Cardiac muscle cell (in vitro differentiated cells and primary cell): ENCODE data around the gene C19orf53. TPM values are rescaled to one million over a fixed set of nuclear protein-coding genes. Genes with fewer than 3 reads are reported as not detected.

Experiments
- DNase-seq, 2 donors: peaks; one replicate each; pipeline versions ENCODE4 v3.0.0 to v3.0.0-alpha.2; 2010 to 2017; ENCODE audit warnings: low read depth in 1 of 2, low spot score in 1 of 2
- H3K27ac ChIP-seq: fragments of 200-600 bp; sonication (generic); 2 replicates; pipeline ENCODE4 v1.5.1; 2016
- H3K27me3 ChIP-seq: fragments of 200-600 bp; sonication (generic); 2 replicates; pipeline ENCODE4 v1.6.0; 2016; ENCODE audit warnings: control low read depth
- H3K36me3 ChIP-seq: fragments of 200-600 bp; sonication (generic); 2 replicates; pipeline ENCODE4 v1.5.1; 2016; ENCODE audit warnings: control low read depth
- H3K4me1 ChIP-seq: fragments of 200-600 bp; sonication (generic); 2 replicates; pipeline ENCODE4 v1.8.1; 2017; ENCODE audit warnings: low read depth, mild to moderate bottlenecking, mixed run types
- H3K4me3 ChIP-seq: fragments of 200-600 bp; sonication (generic); 2 replicates; pipeline ENCODE4 v1.5.1; 2016; ENCODE audit warnings: mild to moderate bottlenecking
- H3K9me3 ChIP-seq: fragments of 200-600 bp; sonication (generic); 2 replicates; pipeline ENCODE4 v1.5.1; 2017; ENCODE audit warnings: low read depth, mild to moderate bottlenecking, control low read depth
- CTCF ChIP-seq: IDR thresholded peaks from 2 replicates; pipeline ENCODE4 v1.5.1; 2012; ENCODE audit warnings: low read depth, mild to moderate bottlenecking, low read length
- polyA plus RNA-seq: library from polyadenylated mRNA; unstranded; fragments of >200 nt; fragmentation: Nextera tagmentation; extraction: Ambion mirVana; gene quantifications from 2 replicates; pipeline ENCODE4 v1.2.1, GENCODE V29; 2016
- total RNA-seq: library from RNA; depleted of rRNA; stranded (reverse); fragments of >200 nt; gene quantifications from 2 replicates; pipeline ENCODE4 v1.2.3, GENCODE V29; 2016

Gene C19orf53
- total and polyA plus RNA-seq, 2 experiments from 2014 or later = 242 to 276 TPM

- no peak for TF ChIP-seq CTCF
- no peak overlapping the region for H3K4me3 ChIP-seq
- H3K4me1 ChIP-seq = no peaks in the 10 kb centered on the region
- H3K9me3 ChIP-seq = no peaks in the 10 kb centered on the region
- no peaks in the 10 kb centered on the region for H3K27me3 ChIP-seq
- DNase-seq = no peak
- H3K27ac ChIP-seq = no peak overlapping the region
- H3K36me3 ChIP-seq = peaks cover 7% of the 10 kb centered on the region
Measured at GRCh38 chr19:13819238-13819637, 45.0 kb downstream of the C19orf53 start.

- no peak for DNase-seq
- Histone ChIP-seq H3K36me3 (peaks cover 9% of the 10 kb centered on the region), H3K4me1 (no peaks in the 10 kb centered on the region), H3K27ac (no peak overlapping the region), H3K27me3 (no peaks in the 10 kb centered on the region), H3K9me3 (no peaks in the 10 kb centered on the region), H3K4me3 (no peak overlapping the region)
- no peak for TF ChIP-seq CTCF
Measured at GRCh38 chr19:13821292-13821691, 47.0 kb downstream of the C19orf53 start.

GRCh38 chr19:13823256-13823655, 49.0 kb downstream of the C19orf53 start:
- no peaks in the 10 kb centered on the region for H3K4me1 ChIP-seq
- H3K36me3 ChIP-seq = peaks cover 9% of the 10 kb centered on the region
- no peak overlapping the region for H3K4me3 ChIP-seq
- no peak for TF ChIP-seq CTCF
- DNase-seq = no peak
- no peaks in the 10 kb centered on the region for H3K9me3 ChIP-seq
- H3K27ac ChIP-seq = no peak overlapping the region
- H3K27me3 ChIP-seq = no peaks in the 10 kb centered on the region

- Histone ChIP-seq H3K9me3 (no peaks in the 10 kb centered on the region), H3K27me3 (no peaks in the 10 kb centered on the region), H3K27ac (no peak overlapping the region), H3K4me1 (no peaks in the 10 kb centered on the region), H3K36me3 (peaks cover 9% of the 10 kb centered on the region), H3K4me3 (no peak overlapping the region)
- TF ChIP-seq CTCF = no peak
- no peak for DNase-seq
Measured at GRCh38 chr19:13823901-13824300, 49.6 kb downstream of the C19orf53 start.

- H3K36me3 ChIP-seq = peaks cover 7% of the 10 kb centered on the region
- H3K4me3 ChIP-seq = no peak overlapping the region
- H3K9me3 ChIP-seq = no peaks in the 10 kb centered on the region
- TF ChIP-seq CTCF = no peak
- H3K4me1 ChIP-seq = no peaks in the 10 kb centered on the region
- no peaks in the 10 kb centered on the region for H3K27me3 ChIP-seq
- no peak for DNase-seq
- no peak overlapping the region for H3K27ac ChIP-seq
Measured at GRCh38 chr19:13824703-13825102, 50.4 kb downstream of the C19orf53 start.
